Subcutaneous abdominal adipose tissue (tissue), 5 donors: ENCODE data around the gene TMEM81.

Experiments used
- H3K27ac ChIP-seq: one replicate; pipeline ENCODE4 v1.7.0; 2013; ENCODE audit warnings: low read depth, mild to moderate bottlenecking, inconsistent platforms, low read length, moderate library complexity
- H3K27me3 ChIP-seq, 5 donors: one replicate each; pipeline ENCODE4 v1.7.0; 2013; ENCODE audit warnings: low read length in 5 of 5, inconsistent platforms in 1 of 5; ENCODE audit not compliant: control insufficient read depth in 5 of 5, insufficient read depth in 4 of 5
- H3K36me3 ChIP-seq, 5 donors: one replicate each; pipeline ENCODE4 v1.7.0; 2013; ENCODE audit warnings: low read length in 5 of 5; ENCODE audit not compliant: control insufficient read depth in 5 of 5, insufficient read depth in 5 of 5
- H3K4me1 ChIP-seq, 5 donors: one replicate each; pipeline ENCODE4 v1.7.0; 2013; ENCODE audit warnings: low read length in 5 of 5, mild to moderate bottlenecking in 3 of 5, moderate library complexity in 1 of 5; ENCODE audit not compliant: control insufficient read depth in 5 of 5, insufficient read depth in 5 of 5
- H3K4me3 ChIP-seq, 5 donors: one replicate each; pipeline ENCODE4 v1.7.0; 2013; ENCODE audit warnings: low read length in 5 of 5, low read depth in 1 of 5
- H3K9ac ChIP-seq, 5 donors: one replicate each; pipeline ENCODE4 v1.7.0; 2013; ENCODE audit warnings: low read length in 5 of 5, mild to moderate bottlenecking in 4 of 5, moderate library complexity in 3 of 5
- H3K9me3 ChIP-seq, 5 donors: one replicate each; pipeline ENCODE4 v1.7.0; 2013; ENCODE audit warnings: low read length in 5 of 5; ENCODE audit not compliant: control insufficient read depth in 5 of 5
- donor health status: healthy.
- donor health status: healthy.
- donor health status: healthy.
- donor health status: healthy.
- donor health status: healthy.

The TMEM81 gene

GRCh38 chr1:205042911-205043806 lies 41.1 kb downstream of the TMEM81 start, which contains the start of gene CNTN2:
Gene CNTN2 (plus strand): TSS chr1:205043212. CDS start chr1:205053186, 9,974 bp downstream.
- H3K36me3 ChIP-seq: no peaks in the 10 kb centered on the region
- peaks cover 16 to 52% (median 40%) of the 10 kb centered on the region in 5 donors for H3K27me3 ChIP-seq
- no peak within 1 kb of the TSS for H3K4me3 ChIP-seq
- H3K27ac ChIP-seq: no peak within 1 kb of the TSS
- no peak within 1 kb of the TSS for H3K9ac ChIP-seq
- H3K4me1 ChIP-seq: peaks cover 0 to 6% (median 0%) of the 10 kb centered on the region in 5 donors
- no peaks in the 10 kb centered on the region for H3K9me3 ChIP-seq

GRCh38 chr1:205041998-205042910 lies 42.0 kb downstream of the TMEM81 start:
- Histone ChIP-seq H3K27me3 (peaks cover 16 to 52% (median 37%) of the 10 kb centered on the region in 5 donors), H3K9me3 (no peaks in the 10 kb centered on the region), H3K36me3 (no peaks in the 10 kb centered on the region), H3K4me3 (no peak overlapping the region), H3K9ac (no peak overlapping the region), H3K27ac (no peak overlapping the region), H3K4me1 (peaks cover 0 to 5% (median 0%) of the 10 kb centered on the region in 5 donors)

GRCh38 chr1:205041001-205041715 lies 43.1 kb downstream of the TMEM81 start:
- H3K36me3 ChIP-seq: no peaks in the 10 kb centered on the region
- no peak overlapping the region for H3K4me3 ChIP-seq
- no peaks in the 10 kb centered on the region for H3K9me3 ChIP-seq
- H3K27ac ChIP-seq: no peak overlapping the region
- H3K4me1 ChIP-seq: peaks cover 0 to 5% (median 0%) of the 10 kb centered on the region in 5 donors
- H3K9ac ChIP-seq: no peak overlapping the region
- H3K27me3 ChIP-seq: peaks cover 16 to 44% (median 34%) of the 10 kb centered on the region in 5 donors

- H3K4me3 ChIP-seq: no peak overlapping the region
- H3K9me3 ChIP-seq: no peaks in the 10 kb centered on the region
- no peak overlapping the region for H3K27ac ChIP-seq
- H3K27me3 ChIP-seq: peaks cover 6 to 22% (median 12%) of the 10 kb centered on the region in 5 donors
- no peak overlapping the region for H3K9ac ChIP-seq
- no peaks in the 10 kb centered on the region for H3K4me1 ChIP-seq
- no peaks in the 10 kb centered on the region for H3K36me3 ChIP-seq
These were observed 46.0 kb downstream of the TMEM81 start for GRCh38 chr1:205038132-205038786.

DNA sequence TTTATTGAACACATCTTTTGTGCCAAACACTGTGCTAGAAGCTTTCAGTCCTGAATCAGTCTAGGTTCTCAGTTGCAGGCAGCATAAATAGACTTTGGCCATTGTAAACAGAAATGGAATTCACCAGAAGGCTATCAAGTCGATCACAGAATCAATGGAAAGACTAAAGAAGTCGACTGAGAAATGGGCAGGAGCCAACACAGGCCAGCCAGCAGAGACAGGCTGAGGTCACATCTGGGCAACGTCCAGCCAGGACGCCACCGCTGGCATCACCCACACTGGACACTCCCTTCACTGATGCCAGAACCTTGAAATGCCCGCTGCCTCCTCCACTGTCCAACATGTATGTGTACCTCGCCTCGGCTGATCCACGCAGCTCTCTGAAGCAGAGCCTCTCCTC lies 46.7 kb downstream of the TMEM81 start:
- H3K36me3 ChIP-seq: no peaks in the 10 kb centered on the region
- no peak overlapping the region for H3K4me3 ChIP-seq
- no peak overlapping the region for H3K9ac ChIP-seq
- peaks cover 6 to 17% (median 11%) of the 10 kb centered on the region in 5 donors for H3K27me3 ChIP-seq
- H3K27ac ChIP-seq: no peak overlapping the region
- H3K9me3 ChIP-seq: no peaks in the 10 kb centered on the region
- no peaks in the 10 kb centered on the region for H3K4me1 ChIP-seq
